Glomerular visceral epithelial cell (primary cell): Measurements from ENCODE around the gene PGS1.
"Not testable (repeated sequence)": the region's sequence is repeated elsewhere in the genome, so short reads cannot be mapped to it uniquely, and the experiment has no call there.

ENCODE experiments used
- DNase-seq: peaks from one replicate; pipeline ENCODE4 v3.0.0-alpha.2; 2016; ENCODE audit errors: extremely low spot score

Gene PGS1, protein sequence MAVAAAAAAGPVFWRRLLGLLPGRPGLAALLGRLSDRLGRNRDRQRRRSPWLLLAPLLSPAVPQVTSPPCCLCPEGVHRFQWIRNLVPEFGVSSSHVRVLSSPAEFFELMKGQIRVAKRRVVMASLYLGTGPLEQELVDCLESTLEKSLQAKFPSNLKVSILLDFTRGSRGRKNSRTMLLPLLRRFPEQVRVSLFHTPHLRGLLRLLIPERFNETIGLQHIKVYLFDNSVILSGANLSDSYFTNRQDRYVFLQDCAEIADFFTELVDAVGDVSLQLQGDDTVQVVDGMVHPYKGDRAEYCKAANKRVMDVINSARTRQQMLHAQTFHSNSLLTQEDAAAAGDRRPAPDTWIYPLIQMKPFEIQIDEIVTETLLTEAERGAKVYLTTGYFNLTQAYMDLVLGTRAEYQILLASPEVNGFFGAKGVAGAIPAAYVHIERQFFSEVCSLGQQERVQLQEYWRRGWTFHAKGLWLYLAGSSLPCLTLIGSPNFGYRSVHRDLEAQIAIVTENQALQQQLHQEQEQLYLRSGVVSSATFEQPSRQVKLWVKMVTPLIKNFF

DNA sequence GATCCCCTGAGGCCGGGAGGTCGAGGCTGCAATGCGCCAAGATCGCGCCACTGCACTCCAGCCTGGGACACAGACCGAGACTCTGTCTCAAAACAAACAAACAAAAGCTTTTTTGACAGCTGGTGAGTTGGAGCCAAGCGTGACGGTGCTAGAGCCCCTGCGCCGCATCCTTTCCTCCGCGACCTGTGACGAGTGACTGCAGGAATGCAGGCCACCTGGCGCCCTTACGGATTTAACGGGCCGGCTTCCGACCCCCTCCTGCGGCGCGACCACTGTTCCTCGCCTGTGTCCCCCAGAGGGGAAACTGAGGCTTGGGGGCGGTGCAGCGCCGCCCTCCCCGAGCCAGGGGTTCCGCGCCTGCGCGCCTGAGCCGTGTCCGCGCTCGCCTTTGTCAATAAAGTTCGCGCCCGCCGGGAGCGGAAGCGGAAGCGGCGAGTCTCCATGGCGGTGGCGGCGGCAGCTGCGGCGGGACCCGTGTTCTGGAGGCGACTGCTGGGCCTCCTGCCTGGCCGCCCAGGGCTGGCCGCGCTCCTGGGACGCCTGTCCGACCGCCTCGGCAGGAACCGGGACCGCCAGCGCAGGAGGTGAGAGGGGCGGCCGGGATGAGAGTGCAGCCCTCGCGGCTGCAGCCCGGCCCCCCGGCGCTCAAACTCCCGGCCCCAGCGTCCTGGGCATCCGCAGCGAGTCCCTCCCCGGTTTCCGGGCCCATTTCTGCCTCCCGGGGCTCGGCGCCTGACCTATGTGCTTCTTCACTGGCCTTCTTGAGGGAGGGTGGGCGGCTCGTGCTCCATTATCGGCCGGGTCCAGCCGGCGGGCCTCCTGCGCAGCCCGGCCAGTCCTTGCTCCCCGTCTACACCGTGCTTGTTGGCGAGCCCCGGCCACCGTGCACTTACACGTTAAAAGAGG is at the start of gene PGS1:
Gene PGS1, plus strand, starts transcription at position 425 of the 906 bp plus-strand sequence. Its CDS starts 17 bp downstream, at position 442.
- peak; percentile 68 for DNase-seq

DNA sequence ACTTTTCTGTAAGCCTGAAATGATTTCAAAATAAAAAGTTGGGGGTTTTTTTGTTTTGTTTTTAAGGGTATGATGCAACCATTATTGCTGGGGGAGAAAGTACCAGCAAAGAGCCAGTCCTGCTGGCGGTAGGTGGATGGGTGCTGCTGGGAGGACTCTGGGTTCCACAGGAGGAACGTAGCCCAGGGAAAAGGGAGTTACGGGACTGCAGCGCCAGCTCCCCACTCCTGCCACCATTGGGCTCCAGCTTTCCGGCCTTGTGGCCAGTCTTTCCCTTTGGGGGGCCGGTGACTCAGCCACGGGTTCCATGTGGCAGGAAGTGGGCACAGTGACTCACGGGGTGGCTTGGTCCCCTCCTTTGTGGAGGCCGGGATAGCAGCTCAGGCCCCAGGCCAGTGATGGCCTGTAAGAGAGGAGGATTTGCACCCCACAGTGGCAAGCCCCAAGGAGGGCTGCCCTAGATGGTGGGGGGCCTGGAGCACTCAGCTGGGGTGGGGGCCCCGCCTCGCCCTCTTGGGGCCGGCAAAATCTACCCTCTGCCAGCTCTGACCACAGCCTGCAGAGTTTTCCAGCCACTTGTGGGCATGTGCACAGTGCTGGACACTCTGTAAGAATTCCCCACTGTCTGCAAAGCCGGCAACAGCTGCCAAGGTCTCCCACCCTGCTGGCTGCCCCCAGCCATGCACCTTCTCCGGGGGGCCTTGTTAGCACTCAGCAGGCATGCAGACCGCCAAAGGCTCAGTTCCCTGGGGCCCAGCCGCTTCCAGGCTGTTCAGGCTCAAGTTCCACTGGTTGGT is 49.0 kb upstream of the PGS1 start:
- DNase-seq, result peak; percentile 92

DNA sequence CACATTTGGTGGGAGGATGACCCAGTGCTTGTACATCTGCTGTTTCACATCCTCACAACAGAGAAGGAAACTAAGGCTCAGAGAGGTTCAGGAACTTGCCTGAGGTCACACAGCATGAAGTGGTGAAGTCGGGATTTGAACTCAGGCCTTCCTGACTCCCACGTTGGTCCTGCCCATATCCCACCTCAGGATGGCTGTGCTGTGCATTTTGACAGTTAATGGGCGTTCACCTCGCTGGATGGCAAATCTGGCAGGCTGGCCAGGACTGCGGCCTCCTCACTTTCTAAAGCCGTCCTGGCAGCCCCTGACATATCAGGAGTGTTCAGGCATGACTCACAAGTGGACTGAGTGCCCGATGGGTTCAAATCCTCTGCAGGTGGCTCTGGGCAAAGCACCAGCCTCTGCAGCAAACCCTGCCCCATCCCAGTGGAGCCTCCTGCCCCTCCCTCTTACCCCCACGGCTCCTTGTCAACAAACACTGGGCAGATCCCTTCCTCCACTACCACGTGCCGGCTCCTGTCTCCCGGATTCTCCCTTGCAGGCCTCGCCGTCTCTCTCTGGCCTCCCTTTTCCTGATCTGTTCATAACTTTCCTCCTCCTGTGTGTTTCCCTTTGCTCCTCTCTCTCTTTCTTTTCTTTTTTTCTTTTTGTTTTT is 47.8 kb upstream of the PGS1 start:
- DNase-seq, result peak; percentile 72

DNA sequence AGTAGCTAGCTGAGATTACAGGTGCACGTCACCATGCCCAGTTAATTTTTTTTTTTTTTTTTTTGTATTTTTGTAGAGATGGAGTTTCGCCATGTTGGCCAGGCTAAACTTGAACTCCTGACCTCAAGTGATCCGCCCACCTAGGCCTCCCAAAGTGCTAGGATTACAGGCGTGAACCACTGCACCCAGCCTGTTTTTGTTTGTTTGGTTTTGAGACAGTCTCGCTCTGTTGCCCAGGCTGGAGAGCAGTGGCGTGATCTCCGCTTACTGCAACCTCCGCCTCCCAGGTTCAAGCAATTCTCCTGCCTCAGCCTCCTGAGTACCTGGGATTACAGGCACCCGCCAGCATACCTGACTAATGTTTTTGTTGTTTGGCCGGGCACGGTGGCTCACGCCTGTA is 47.1 kb upstream of the PGS1 start:
- DNase-seq, result not testable (repeated sequence)

DNA sequence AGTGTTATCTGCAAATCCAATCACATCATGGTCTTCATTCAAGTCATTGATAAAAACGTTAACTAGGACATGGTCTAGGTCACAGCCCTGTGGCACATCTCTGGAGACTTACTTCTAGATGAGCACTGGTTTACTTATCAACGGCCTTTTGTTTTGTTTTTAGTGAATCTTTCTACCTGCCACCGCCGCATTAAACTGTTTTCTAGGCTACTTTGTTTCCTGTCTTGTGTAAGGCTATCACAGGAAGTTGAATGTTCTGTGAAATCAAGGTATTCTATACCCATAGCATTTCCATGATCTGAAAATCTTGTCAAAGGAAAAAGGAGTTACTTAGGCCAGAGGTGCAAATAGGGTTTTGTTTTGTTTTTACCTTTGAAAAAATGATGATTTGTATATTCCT is 45.5 kb upstream of the PGS1 start:
- DNase-seq, result no peak

DNA sequence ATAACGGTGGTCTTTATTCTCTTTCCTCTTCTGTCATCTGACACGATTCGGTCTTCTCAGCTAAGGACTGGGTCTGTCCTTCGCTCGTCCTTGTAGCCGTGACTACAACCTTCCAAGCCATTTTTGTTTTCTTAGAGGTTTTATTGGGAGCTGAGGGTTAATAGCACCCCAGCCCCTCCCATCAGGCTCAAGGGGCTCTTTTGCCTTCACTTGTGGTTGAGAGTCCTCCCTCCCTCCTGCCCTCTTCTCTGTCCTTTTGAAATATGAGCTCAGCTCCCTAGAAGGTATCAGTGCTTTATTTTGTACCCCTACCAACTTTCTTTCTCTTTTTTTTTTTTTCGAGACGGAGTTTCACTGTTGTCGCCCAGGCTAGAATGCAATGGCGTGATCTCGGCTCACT is 43.2 kb upstream of the PGS1 start:
- DNase-seq, result no peak

DNA sequence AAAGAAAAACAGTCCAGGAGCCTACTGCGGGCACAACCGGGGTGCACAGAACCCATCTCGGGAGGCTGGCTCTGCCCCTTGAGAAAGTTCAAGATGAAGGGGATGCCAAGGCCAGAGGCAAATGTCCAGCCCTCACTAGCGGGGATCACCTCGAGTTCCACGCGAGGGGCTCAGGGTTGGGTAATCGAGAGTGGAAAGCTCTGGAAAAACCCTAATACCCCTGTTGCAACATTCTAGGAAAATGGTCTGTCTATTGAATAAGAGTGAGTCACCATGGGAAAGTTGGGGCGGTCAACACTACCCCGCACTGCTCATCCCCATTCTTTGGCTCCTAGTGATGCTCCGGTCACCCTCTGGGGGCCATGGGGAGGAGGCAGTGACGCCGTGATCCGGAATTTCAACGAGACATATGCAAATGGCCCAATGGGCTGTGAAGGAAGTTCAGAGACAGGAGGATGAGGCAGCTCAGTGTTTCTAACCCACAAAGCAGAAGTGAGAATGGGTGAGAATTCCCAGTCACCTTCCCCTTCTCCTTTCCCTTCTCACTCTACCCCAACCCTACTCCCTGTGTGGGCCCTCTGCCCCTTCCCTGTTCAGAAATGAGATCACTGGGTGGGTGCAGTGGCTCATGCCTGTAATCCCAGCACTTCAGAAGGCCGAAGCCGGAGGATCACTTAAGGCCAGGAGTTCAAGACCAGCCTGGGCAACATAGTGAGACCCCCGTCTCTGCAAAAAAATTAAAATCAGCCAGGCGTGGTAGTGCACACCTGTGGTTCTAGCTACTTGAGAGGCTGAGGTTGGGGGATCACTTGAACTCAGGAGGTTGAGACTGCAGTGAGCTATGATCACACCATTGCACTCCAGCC is 41.0 kb upstream of the PGS1 start:
- peak; percentile 89 for DNase-seq

DNA sequence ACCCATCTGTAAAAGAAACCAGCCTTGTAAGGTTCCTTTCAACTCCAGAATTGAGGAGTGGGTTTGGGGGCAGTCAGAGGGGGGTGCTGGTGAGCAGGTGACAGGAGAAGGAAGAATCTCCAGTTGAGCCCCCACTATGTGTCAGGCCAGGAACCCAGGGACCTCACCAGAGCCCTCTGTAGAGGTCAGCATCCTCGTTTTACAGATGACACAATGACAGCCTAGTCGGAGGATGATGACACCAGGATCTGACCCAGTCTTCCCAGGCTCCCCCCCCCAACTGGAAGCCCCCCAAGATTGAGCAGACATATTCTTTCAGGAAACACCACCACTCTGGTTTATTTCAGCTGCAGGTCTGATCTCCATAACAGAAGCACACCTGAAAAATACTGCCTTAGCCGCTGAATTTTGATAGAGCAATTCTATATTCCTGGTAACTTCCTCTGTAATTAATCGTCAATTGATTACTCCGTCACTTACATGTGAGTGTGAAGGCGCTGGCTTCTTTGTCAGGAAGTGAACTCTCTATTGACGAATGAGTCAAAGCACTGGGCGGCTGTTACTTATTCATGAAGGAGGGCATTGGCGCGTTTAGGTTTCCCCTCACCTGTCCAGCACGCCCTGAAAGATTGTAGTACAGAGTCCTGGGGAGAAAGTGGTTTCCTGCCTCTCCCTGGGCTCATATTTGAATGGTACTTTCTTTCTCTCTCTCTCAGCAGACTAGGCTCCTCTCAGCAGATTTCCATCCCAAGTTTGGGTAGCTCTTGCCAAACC is 39.8 kb upstream of the PGS1 start:
- no peak for DNase-seq

DNA sequence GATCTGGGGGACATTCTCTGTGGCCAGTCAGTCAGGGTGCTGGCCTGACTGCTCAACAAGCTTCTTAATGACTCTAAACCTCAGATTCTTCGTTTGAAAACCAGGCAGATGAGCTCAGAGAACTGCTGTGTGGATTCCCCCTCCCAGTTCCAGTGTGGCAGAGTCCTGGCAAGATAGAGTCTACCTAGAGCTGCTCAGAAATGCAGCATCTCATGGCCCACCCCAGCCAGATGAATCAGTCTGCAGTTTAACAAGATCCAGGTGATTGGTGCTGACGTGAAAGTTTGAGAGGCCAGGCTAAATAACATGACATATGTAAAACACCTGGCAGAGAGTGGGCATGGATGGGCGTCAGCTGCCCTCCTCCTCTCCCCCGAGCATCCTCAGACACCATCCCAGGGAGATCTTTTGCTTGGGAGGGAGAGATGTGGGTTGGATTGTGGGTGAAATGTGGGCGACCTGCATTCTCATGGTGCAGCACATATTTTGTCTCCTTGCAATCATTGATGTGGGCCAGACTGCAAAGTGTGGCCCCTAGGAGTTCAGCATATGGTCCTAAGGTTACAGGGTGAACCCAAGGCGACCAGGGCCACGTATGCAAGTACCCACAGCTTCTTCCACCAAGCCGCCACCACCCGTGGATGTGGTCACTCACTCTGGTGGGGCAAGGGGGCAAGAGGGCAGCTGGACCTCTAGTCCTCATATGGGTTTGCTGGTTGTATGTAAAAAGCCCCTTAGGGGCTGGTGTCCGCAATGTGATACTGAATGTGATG is 38.1 kb upstream of the PGS1 start:
- no peak for DNase-seq

DNA sequence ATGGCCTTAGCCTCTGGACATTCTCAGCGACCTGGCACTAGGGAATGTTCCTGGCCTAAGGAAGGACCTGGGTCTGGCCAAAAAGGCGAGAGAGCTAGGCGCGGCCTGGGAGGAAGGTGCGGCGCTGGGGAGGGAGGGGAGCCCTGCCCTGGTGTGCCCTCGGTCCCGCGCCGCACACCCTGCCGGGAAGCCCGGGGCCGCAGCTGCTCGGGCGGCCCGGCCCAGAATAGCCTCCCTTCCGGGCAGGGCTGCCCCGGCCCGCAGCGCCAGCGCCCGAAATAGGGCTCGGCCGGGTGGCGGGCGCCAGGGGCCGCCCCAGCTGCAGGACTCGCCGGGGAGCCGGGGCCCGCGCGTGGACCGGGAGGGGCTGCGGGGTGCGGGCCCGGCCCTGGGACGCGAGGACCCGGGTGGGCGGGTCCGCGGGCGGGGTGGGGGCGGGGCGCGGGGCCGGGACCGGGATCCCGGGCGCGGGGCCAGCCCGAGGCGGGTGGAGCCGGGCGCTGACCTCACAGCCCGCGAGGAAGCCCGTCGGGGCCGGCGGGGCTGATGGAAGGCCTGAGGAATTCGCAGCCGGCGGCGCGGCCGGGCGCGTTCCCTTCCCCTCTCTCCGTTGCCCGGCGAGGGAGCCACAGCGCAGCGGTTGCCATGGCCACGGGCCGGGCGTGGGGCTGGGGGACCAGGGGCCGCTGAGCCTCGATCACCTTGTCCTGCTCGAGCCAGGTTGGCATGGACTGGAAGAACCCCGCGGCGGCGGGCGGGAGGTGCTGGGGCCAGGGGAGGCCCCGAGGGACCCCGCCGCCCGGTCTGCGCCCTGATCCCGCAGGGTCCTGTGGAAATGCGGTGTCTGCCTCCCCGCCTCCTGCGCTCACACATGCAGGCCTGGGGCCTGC is 36.6 kb upstream of the PGS1 start:
- DNase-seq, result peak; percentile 78

DNA sequence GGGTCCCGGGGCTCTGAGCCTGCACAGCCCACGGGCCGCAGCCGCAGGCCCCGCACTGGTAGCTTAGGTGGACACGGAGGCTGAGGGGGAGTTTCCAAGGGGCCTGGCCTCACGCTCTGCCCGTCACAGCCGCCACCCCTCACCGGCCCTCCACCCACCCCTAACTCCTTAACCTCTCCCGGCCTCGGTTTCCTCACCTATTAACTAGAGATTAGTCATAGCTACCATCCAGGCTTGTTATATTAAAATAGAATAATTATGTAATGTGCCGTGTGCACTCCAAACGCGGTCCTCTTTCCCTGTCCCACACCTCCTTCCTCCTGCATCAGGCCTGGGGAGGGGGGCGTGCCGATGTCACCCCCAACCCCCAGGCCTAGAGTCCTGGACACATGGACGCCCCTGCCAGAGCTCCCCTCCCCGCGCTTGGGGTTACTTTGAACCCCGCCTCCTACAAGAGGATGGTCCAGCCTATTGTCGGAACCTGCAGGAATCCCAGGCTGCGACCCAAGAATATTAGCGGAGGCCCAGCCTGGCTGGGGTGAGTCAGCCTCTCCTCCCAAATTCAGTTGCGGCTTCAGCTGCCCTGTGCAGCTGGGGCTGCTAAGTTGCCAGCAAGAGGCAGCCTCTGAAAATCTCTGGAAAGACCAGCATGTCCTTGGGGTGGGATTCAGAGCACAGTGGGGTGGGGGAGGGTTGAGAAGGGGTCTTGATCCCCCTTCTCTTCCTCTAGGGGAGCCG is 35.8 kb upstream of the PGS1 start:
- DNase-seq, result peak; percentile 88

DNA sequence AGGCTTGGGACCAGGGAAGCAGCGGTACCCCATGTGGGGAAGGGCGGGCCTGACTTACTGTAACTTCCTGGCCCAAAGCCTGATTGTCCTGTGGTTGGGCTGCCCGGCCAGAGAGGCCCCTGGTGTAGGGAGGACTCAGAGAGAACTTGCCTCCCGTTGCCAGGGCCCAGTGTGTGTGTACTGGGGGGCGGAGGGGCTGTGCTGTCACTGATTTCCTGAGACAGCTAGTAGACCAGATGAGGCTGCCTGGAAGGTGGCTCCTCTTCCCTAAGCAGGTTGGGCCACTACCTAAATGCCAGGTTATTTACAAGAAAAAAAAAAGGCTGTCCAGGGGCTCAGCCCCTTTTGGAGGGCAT is 35.3 kb upstream of the PGS1 start:
- peak; percentile 92 for DNase-seq

DNA sequence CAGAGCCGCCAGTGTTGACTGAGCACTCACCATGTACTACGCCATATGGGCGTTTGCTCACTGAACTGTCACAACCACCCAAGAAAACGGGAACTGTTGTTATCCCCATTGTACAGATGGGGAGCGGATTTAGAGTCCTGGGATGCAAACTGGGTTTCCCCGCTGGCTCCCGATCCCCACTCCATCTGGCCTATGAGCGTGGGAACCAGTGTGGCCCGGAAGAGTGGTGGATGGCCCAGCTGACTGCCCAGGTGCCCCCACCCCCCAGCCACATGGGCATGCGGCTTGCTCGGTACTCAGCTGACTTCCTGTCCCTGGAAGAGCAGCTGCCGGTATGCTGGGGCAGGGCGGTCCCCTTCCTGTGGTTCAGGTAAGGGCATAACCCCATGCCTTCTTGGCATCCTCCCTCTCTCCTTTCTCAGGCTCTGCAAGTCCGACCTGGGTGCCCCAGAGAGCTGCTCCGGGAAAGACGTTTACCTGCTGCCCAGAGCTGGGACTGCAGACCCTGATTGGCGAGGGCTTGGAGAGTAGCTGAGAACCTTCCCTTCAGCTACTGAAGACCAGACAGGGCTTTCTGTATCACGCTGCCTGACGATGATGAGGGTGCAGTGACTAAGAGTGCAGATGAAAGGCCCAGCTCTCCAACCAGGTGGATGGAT is 34.8 kb upstream of the PGS1 start:
- no peak for DNase-seq

DNA sequence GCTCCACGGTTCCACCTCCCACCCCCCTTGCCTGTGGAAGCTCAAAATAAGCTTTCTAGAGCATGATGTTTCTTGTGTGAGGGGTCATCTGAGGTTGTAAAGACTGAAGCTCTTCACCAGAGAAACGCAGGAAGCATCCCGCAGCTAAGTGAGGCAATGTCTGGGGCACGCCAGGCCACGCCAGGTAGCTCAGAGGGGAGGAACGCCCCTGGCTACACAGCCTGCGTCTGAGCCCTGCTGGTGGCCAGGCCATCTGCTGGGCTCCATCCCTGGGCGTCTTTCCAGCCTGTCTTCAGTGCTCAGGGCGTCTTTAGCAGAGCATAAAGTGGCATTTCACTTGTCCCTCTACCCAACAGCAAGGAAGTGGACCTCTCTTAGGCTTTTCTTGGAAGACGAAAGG is 33.8 kb upstream of the PGS1 start:
- DNase-seq, result no peak

DNA sequence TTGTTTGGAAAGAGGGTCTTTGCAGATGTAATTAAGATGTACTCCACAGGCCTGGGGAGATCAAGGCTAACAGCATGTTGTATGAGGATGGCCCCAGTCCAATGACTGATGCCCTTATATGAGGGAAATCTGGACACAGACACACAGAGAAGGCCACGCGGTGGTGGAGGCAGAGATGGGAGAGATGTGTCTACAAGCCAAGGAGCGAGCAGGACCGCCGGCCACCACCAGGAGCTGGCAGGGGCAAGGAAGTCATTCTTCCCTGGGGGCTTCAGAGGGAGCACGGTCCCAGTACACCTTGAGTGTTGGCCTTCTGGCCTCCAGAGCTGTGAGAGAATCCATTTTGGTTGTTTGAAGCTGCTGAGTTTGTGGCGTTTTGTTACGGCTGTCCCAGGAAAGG is 33.3 kb upstream of the PGS1 start:
- no peak for DNase-seq

DNA sequence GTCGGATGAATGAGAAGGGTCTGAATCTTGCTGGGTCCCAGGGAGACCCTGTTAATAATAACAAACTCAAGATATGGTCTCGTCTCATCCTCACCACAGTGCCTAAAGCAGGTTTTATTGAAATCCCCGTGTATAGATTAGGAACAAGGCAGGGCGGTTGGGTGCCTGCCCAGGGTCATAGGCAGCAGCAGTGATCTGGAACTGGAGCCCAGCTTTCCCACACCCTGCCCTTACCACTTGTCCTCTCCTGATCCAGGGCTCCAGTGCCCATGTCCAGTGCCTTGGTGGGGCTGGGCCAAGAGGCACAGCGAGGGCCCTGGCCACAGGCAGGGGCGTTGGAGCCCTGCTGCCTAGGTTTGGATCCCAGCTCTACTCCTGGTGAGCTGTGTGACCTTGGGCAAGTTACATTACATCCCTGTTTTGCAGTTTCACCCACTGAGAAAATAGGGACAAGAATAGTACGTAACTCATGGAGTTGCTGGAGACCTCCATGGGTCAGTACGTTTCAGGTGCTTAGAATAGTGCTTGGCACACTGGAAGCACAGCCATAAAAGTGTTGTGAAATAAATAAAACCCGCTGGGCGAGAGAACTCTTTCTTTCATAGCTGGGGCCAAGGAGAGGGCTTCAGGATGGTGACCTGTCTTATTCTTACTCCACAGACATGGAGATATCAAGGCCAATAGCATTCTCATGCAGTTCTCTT is 32.5 kb upstream of the PGS1 start:
- no peak for DNase-seq
